Stimulated activated CD8-positive, alpha-beta memory T cell treated with anti-CD3 and anti-CD28 coated beads, Interleukin-7, amount 100 ng/mL, for 1 hour (primary cell): ENCODE measurements around the gene OR2A25.
"Not testable (repeated sequence)": the region's sequence is repeated elsewhere in the genome, so short reads cannot be mapped to it uniquely, and the experiment has no call there.

Experiments used
- DNase-seq, 2 donors: peaks; one replicate each; pipeline ENCODE4 v3.0.0-alpha.2; 2020; ENCODE audit warnings: low read depth in 2 of 2

The OR2A25 gene

DNA sequence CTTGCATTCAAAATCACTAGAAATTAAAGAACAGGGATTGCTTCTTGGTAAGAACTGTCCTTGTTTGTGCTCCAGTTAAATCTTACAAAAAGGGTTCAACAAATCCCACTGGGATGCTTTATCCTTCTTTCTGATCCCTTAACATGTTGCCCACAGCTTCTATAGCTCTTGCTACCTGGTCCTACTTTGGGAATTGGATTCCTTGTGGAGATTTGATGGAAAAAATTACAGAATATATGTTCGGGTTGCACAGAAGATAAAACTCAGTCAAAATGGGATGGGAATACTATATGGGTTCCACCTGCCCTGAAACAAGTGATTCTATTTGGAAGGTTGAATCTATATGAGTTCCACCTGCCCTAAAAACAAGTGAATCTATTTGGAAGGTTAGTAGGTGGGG is at the start of gene OR2A25:
TSS of gene OR2A25 (plus strand) at position 301 of the 400 bp plus-strand sequence. CDS start 4,409 bp downstream, outside the sequence.
- no peak for DNase-seq

GRCh38 chr7:144020340-144020739 is 49.3 kb upstream of the OR2A25 start:
- no peak for DNase-seq

- DNase-seq: no peak
Observed at GRCh38 chr7:144022169-144022568, 47.4 kb upstream of the OR2A25 start.

DNA sequence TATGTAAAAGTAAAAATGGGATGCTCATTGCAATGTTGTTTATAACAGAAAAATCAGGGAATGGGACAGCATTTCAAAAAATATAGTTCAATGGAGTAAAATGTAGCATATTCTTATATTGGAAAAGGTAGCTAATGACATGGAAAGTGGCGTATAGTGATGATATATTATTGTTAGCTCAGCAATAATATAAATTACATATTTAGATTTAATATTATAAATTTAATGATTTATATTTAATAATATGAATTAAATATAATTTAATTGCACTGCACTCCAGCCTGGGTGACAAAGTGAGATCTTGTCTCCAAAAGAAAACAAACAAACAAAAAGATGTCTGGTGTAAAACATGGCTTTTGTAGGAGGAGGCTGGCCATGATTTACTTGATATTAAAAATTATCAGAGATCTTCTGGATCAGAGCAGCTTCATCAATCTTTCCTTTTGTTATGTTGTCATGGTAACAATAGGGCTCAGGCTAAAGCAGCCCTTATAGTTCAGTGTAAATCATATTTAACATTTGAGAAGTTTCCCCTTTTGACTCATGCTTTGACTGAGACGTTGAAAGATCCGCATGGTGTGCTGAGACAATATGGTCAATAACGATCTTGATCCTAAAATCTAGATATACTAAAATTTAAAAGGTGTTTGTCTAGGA is 46.3 kb upstream of the OR2A25 start:
- no peak for DNase-seq

GRCh38 chr7:144024213-144024612 is 45.4 kb upstream of the OR2A25 start:
- no peak for DNase-seq

- DNase-seq: no peak
Observed at GRCh38 chr7:144026203-144026883, 43.3 kb upstream of the OR2A25 start.

DNA sequence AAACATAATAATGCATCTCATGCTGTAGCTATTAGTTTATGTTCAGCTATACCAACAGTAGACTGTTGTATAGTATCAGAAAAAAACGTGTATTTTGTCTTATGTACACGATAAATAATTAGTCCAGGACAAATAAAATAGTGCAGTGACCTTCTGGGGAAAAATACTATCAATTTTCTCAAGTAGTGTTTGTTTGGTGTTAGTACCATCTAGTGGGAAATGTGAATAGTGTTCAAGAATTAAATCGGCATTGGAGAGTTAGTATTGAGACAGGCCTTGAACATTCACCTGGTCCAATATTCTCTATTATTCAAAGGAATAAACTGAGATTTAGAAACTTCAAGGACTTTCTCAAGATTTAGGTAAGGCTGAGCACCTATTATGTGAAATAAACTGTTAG is 42.5 kb upstream of the OR2A25 start:
- no peak for DNase-seq

DNA sequence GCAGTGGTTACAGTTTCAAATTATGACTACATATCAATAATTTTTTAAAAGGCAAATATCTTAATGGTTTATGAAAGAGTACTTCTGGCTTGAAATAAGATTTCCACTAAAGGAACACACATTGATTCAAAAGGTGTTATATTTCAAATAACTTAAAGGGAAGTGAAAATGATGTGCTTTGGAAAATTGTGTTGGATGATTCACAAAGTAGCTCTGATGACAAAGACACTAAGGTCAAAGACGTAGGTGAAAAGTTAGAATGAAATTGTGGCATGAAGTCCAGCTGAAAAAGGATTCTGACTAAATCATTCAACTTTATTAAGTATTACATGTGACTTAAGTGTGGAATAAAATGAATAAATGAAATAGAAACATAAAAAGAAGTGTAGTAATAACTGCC is 41.6 kb upstream of the OR2A25 start:
- DNase-seq: no peak

DNA sequence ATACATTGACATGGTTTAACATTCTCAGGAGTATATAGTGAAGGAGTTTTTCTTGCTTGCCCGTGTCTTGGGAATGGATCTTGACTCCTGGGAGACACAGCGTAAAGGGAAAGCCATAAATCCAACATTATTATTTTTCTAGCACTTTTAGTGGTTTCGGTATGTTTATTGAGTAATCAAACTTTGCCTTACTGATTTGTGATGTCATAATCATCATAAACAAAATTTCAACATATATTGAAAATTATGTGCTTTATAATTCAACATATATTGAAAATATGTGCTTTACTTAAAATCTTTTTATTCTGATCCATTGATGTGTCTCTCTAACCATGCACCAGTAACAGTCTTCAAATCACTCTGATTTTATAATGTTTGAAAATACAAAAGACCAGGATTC is 41.1 kb upstream of the OR2A25 start:
- no peak for DNase-seq

- no peak for DNase-seq
Observed at GRCh38 chr7:144032516-144032915, 37.1 kb upstream of the OR2A25 start.

DNA sequence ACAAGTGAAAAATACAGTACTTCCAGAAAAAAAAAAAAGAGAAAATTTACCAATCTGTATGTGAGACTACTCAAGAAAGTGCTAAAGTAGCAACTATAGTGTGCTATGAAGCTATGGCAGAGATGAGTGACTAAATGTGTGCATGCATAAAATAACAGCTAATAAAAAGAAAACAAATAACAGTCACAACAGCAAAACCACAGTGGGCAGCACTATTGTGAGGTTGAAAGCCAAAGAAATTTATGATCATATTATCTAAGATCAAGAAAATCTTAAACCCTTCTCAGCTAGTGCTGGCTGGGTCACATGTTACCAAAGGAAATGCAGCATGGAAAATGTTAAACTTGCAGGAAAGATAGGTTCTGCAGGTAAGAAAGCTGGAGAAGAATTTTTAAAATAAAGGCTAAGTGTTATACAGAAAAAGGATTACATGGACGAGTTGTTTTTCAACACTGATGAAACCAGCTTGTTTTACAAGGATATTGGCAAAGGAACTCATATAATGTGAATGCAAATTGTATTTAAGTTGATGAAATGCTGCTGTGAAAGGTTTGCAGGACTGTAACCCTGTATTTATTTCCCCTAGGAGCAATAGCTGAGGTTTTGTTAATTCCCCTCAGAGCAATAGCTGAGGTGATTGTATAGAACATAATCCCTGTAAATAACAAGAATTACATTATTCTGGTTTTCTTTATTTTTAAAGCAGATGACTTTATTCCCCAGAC is 36.5 kb upstream of the OR2A25 start:
- no peak for DNase-seq

GRCh38 chr7:144035385-144035784 is 34.2 kb upstream of the OR2A25 start:
- no peak for DNase-seq

- no peak for DNase-seq
Observed at GRCh38 chr7:144036302-144036885, 33.2 kb upstream of the OR2A25 start.

DNA sequence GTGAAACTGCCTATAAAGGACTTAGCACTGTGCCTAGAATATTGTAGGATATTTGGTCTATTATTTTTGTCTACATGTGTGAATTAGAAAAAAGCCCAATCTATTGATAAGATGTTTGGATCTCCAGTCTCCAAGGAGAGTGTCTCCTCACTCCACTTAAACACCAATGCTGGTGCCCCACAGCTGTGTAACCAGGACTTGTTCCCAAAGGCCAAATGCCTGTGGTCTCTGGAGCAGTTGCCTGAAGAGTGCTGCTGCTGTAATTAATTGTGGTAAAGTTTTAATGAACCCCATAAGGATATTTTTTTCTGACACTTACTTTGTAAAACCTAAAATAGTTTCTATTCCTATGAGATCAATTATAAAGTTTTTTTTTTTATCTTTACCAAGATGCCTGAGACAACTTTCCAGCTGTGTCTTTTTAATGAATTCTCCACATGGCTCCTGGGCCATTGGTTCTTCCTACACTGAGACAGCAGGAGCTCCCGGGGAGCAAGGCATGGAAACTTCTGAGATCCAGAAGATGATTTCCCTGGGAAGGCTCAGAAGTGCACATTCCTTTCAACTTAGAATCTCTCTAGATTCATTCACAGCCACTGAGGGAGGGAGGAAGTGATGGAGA is 32.1 kb upstream of the OR2A25 start:
- no peak for DNase-seq

GRCh38 chr7:144038887-144039286 is 30.7 kb upstream of the OR2A25 start:
- no peak for DNase-seq

DNA sequence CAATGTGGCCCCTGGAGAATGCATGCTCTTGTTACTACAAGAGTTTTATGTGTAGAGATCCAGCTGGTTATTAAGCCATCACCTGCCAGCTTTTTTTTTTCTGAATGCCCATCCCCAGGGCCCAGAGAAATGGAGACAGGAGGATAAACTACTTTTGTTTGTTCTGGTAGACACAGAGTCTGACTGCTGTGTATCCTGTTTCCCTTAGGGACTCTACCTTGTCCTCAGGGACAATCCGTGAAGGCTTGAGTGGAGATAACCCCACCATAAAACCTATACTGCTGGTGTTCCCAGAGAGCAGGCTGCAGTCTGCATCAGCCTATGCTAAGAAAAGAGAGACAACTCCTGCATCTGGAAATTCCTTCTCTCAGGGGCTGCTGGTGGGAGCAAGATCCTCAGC is 21.0 kb upstream of the OR2A25 start, which contains the start of gene OR2A5:
TSS of gene OR2A5 (plus strand) at position 301 of the 400 bp plus-strand sequence. CDS start 1,454 bp downstream, outside the sequence.
- DNase-seq: no peak

DNA sequence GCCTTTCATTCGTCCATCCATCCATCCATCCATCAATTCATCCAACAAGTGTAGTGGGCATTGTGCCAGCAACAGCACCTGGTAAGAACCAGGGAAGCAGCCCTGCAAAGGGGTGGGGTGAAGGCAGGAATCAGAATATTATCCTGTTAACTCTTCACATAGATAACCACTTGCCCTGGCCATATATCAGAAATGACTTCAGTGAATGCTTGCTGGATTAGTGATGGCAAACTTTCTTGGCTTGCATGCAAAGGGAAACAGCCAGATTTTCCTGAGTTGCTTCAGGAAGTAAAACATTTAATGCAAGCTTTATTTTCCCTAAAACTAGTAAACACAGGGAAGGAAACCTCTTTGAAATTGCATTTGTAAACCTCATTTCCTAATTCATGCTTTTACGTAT is 20.1 kb upstream of the OR2A25 start:
- no peak for DNase-seq

DNA sequence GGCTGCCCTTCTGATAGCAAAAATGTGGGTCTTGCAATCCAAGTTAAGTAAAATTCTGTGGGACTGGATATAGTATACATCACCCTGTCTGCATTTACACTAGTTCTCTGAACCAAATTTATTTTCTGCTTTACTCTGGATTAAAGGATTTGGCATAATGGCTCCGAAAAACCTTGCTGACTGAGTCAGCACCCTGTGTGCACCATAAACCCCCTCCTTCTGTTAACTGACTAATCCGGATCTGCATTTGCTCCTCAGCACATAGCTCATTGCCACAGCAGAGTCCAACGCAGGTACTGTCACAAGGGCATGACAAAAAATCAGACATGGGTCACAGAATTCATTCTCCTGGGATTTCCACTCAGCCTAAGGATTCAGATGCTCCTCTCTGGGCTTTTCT is 19.5 kb upstream of the OR2A25 start:
- no peak for DNase-seq

GRCh38 chr7:144050884-144051283 is 18.7 kb upstream of the OR2A25 start:
- DNase-seq: not testable (repeated sequence)

DNA sequence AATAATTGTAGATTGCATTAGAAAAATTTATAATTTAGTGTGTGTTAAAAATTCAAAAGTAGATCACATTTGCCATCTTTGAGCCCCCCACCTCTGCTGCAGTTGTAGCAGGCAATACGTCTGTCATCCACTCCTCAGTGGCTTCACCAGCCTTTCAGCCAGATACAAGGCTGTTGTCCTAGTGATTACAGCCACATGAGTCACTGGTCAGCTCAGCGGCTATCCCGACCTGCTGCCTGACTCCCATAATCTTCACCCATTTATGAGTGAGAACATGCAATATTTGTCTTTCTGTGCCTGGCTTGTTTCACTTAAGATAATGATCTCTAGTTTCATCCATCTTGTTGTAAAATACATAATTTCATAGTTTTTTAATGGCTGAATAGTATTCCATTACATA is 11.7 kb upstream of the OR2A25 start:
- no peak for DNase-seq

DNA sequence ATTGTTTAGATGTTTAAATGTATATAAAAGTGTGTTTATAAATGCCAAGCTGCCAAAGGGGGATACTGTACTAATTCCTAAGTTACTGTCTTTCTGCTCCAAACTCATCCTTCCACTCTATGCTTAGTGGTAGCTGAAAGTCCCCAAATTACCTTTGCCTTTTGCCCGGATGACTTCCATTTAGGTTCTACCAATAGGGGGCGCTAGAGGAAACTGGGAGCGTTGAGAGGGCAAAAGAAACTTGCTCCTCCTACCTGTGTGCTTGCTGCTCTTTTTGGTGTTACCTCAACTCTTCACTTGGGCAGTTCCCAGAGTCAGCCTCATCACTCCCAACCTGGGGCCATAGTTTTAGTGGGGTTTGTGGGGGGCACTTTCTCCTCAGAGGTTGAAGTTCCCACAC is 5.9 kb upstream of the OR2A25 start:
- no peak for DNase-seq

DNA sequence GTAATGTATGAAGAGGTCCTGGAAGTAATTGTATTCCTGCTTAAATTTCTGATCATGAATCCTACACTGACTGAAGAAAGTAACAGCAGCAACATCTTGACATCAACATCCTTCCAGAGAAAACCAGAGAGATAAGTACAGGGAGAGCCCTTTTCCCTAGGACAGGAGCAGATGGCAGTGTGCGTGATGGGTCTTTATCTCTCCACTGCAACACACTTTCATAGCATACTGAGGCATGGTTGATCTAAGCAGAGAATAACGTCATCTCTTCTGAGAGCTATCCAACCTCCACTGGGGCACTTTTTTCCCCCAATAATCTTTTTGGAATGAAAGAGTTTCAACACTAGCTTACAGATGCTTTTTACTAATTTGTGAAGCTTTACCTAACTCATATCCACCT is 342 bp downstream of the OR2A25 start:
- DNase-seq: no peak
